Stimulated activated CD8-positive, alpha-beta memory T cell treated with anti-CD3 and anti-CD28 coated beads, Interleukin-4, amount 100 ng/mL, for 1 hour (primary cell): Measurements from ENCODE around the gene ZC3H12C.
"Not testable (repeated sequence)": the region's sequence is repeated elsewhere in the genome, so short reads cannot be mapped to it uniquely, and the experiment has no call there.

Experiments used
- DNase-seq, 2 donors: peaks; one replicate each; pipeline ENCODE4 v3.0.0-alpha.2; 2020; ENCODE audit warnings: low read depth in 2 of 2, low spot score in 1 of 2

ZC3H12C gene

GRCh38 chr11:110176366-110177085 lies 83.3 kb downstream of the ZC3H12C start:
- no peak for DNase-seq

- DNase-seq: no peak
These were observed 83.9 kb downstream of the ZC3H12C start for GRCh38 chr11:110177086-110177456.

- no peak for DNase-seq
These were observed 85.9 kb downstream of the ZC3H12C start for GRCh38 chr11:110179064-110179463.

DNA sequence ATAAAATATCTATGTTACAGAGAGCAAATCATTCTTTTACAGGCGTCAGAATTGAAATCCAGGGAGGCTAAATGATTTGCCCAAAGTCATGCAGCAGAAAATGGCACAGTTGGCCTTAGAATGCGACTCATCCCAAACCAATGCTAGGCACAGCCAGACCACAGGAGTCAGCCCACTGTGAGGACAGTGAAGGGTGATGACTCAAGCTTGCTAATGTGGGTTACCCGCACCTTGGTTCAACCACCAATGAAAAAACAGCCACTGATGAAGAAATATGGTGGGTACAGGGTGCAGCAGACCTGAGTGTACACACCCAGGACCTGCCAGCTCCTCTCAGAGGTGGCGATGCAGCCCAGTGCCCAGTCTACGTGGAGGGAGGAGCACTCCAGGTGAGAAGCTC lies 89.7 kb downstream of the ZC3H12C start:
- no peak for DNase-seq

- DNase-seq: no peak
These were observed 91.3 kb downstream of the ZC3H12C start for GRCh38 chr11:110184456-110184855.

DNA sequence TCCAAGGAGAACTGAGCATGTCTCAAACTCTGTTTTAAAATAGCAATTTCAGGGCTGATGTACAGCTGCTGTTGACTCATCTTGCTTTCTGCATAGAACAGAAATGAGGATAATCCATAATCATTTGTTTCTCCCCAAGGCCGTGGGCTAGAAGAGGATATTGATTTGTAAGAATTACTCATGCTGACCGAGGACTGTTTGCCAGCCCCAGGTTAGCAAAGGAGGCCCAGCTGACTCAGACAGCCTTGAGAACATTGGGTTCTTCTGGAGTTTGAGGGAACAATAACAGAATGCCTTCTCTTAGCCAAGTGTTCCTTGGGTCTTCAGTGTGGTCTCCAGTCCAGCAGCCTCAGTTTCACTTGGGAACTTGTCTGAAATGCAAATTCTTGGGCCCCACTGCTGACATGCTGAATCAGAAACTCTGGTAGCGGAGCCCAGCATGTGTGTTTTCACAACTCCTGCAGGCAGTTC lies 92.0 kb downstream of the ZC3H12C start:
- no peak for DNase-seq

DNA sequence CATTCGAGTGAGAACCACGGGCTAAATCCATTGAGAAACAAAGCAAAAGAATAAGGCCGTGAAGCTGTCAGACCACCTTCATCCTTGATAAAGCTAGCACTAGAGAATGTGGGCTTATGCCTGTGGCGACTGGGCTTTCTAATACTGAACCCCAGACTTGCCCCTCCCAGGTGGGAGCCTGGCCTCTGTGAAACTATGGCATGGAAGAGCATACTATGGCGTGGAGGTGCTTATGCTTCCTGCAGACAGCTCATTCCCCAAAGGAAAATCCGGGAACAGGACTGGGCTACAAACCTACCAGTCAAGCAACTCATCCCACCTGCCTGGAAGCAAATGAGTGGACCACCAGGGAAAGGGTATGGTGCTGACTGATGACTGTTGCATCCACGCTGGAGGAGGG lies 92.4 kb downstream of the ZC3H12C start:
- no peak for DNase-seq

- DNase-seq: no peak
These were observed 93.3 kb downstream of the ZC3H12C start for GRCh38 chr11:110186456-110186855.

DNA sequence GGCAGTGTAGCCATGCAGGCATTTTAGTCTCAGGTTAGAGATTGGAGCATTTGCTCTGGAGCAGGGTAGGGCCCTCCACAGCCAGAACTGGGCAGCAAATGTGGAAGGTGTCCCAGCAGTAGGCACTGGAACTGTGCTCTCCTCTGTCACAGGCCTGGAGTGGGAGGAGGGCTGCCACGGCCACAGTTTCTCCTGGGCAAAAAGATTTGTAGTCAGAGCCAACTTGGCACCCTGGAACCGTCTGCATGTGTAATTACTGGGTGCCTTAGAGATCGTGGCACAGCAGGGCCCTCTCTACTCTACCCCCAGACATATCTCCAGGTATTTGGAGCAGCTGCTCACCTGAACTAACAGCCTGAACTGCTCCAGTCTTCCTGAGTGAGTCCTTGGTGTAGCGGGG lies 93.7 kb downstream of the ZC3H12C start:
- no peak for DNase-seq

GRCh38 chr11:110187731-110188130 lies 94.5 kb downstream of the ZC3H12C start:
- no peak for DNase-seq

GRCh38 chr11:110190885-110191284 lies 97.7 kb downstream of the ZC3H12C start:
- no peak for DNase-seq

DNA sequence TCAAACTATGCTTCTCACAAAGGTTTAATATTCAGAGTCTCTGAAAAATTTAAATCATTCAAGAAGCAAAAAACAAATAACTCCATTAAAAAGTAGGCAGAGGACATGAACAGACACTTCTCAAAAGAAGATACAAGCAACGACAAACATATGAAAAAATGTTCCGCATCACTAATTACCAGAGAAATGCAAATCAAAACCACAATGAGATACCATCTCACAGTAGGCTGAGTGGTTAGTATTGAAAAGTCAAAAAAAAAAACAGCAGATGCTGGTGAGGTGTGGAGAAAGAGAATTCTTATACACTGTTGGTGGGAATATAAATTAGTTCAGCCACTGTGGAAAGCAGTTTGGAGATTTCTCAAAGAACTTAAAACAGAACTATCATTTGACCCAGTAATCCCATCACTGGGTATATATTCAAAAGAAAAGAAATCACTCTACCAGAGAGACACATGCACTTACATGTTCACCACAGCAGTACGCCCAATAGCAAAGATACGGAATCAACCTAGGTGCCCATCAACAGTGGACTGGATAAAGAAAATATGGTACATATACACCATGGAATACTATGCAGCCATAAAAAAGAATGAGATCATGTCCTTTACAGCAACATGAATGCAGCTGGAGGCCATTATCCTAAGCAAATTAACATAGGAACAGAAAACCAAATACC lies 99.6 kb downstream of the ZC3H12C start:
- DNase-seq: not testable (repeated sequence)

DNA sequence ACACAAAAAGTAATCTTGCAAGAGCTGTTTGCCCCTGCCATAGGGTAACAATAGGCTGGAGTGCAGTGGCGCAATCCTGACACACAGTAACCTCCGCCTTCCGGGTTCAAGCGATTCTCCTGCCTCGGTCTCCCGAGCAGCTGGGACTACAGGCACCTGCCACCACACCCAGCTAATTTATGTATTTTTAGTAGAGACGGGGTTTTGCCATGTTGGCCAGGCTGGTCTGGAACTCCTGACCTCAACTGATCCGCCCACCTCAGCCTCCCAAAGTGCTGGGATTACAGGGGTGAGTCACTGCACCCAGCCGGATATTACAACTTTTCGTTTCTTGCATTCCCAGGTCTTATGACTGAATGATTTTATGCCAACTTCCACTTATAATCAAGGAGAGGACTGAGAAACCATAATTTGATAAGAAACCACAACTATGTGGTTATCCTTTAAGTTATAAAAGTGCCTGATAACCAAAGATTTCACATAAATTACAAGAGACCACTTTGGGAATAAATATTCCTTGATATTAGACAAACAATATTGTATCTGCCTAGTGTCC lies 101.1 kb downstream of the ZC3H12C start:
- DNase-seq: not testable (repeated sequence)

- no peak for DNase-seq
These were observed 103.1 kb downstream of the ZC3H12C start for GRCh38 chr11:110196241-110196754.

GRCh38 chr11:110196884-110197420 lies 103.8 kb downstream of the ZC3H12C start:
- no peak for DNase-seq

- no peak for DNase-seq
These were observed 105.0 kb downstream of the ZC3H12C start for GRCh38 chr11:110198031-110198729.

DNA sequence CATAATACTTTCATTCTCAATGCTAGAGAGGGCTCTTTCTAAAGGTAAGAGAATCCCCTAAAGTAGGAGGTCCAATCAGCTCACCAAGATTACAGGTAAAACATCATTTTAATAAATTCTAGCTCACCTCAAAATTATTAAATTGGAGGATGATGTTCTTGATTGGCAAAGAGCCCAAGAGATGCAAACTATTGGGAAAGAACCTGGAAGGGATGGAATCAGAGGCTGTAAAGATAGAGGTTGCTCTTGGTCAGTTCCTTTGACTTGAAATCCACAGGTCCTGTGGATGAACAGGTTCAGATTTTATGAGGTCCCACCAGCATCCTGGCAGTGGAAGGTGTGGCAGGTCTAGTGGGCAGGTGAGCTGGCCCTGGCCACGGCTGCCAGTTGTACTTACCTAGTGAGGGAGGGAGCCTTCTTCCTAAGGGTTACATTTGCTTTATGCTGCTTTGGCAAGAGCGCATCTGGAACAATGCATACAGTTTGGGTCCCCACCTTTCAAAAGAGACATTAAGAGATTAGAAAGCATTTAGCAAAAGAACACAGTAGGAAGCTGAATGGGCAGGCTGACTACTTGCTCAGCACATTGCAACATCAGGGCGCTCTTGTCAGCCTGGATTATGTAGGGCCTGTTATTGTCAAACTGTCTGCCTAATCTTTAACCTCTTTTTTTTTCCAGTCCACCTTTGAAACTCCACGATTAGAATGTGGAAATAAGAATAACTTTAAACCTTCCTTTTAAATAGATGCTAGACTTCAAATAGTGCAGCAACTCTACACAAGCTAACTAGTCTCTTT lies 106.2 kb downstream of the ZC3H12C start:
- no peak for DNase-seq

DNA sequence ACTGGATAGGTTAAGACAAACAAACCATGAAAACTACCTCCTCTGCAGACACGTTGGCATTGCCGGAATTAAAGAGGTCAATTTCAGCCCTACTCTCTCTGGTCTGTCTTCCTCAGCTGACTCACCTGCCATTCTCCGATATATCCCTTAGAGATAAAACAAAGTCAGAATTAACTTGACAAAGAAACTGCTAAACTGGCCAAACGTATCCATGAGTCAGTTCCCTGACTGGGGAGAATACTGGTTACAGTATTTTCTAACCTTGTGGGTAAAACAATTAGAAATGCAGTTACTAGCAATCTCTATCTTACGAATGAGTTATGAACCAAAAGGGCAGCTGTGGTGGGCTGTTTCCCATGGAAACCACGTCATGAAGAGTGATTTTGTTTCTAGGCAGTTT lies 107.0 kb downstream of the ZC3H12C start:
- no peak for DNase-seq

GRCh38 chr11:110200836-110201235 lies 107.6 kb downstream of the ZC3H12C start:
- DNase-seq: no peak

GRCh38 chr11:110207123-110207522 lies 113.9 kb downstream of the ZC3H12C start:
- no peak for DNase-seq
